Skin of body (tissue), 2 donors: ENCODE measurements around the gene LOXL1. TPM values are rescaled to one million over a fixed set of nuclear protein-coding genes. Genes with fewer than 3 reads are reported as not detected.
"Not testable (repeated sequence)": the region's sequence is repeated elsewhere in the genome, so short reads cannot be mapped to it uniquely, and the experiment has no call there.

ENCODE experiments used
- DNase-seq: peaks from one replicate; lab custom pipeline; 2025; lab: John Stamatoyannopoulos, UW
- total RNA-seq: library from RNA; depleted of rRNA; stranded (reverse); fragments of >200 nt; gene quantifications from one replicate; pipeline ENCODE4 v1.2.3, GENCODE V29; 2014

LOXL1 gene
- total RNA-seq, 1 donor from 2014 or later: 27.6 TPM

- DNase-seq: not testable (repeated sequence)
Measured at GRCh38 chr15:73973683-73974200, 47.5 kb downstream of the LOXL1 start.

- not testable (repeated sequence) for DNase-seq
Measured at GRCh38 chr15:73975440-73976125, 49.3 kb downstream of the LOXL1 start.

GRCh38 chr15:73978896-73979295 lies 52.6 kb downstream of the LOXL1 start:
- DNase-seq: no peak

GRCh38 chr15:73979636-73980035 lies 53.4 kb downstream of the LOXL1 start:
- no peak for DNase-seq

GRCh38 chr15:73981761-73982221 lies 55.5 kb downstream of the LOXL1 start:
- no peak for DNase-seq

- peak; percentile 89 for DNase-seq
Measured at GRCh38 chr15:73982222-73982962, 56.1 kb downstream of the LOXL1 start.

- no peak for DNase-seq
Measured at GRCh38 chr15:73983211-73983727, 57.0 kb downstream of the LOXL1 start.

- DNase-seq: no peak
Measured at GRCh38 chr15:73983773-73984172, 57.5 kb downstream of the LOXL1 start.

GRCh38 chr15:73984208-73984979 lies 58.1 kb downstream of the LOXL1 start:
- DNase-seq: no peak

GRCh38 chr15:73985101-73985873 lies 59.0 kb downstream of the LOXL1 start:
- no peak for DNase-seq

- no peak for DNase-seq
Measured at GRCh38 chr15:73986055-73986775, 60.0 kb downstream of the LOXL1 start.

GRCh38 chr15:73986776-73987056 lies 60.5 kb downstream of the LOXL1 start:
- DNase-seq: no peak

- no peak for DNase-seq
Measured at GRCh38 chr15:73987250-73987649, 61.0 kb downstream of the LOXL1 start.

- no peak for DNase-seq
Measured at GRCh38 chr15:73987681-73988444, 61.6 kb downstream of the LOXL1 start.

GRCh38 chr15:73988445-73988969 lies 62.2 kb downstream of the LOXL1 start:
- DNase-seq: no peak

GRCh38 chr15:73989001-73989798 lies 62.9 kb downstream of the LOXL1 start:
- DNase-seq: no peak

GRCh38 chr15:73990250-73991005 lies 64.2 kb downstream of the LOXL1 start:
- no peak for DNase-seq

GRCh38 chr15:73991260-73991659 lies 65.0 kb downstream of the LOXL1 start:
- no peak for DNase-seq
